ENCODE data around the gene CHGA.

Gene CHGA

DNA sequence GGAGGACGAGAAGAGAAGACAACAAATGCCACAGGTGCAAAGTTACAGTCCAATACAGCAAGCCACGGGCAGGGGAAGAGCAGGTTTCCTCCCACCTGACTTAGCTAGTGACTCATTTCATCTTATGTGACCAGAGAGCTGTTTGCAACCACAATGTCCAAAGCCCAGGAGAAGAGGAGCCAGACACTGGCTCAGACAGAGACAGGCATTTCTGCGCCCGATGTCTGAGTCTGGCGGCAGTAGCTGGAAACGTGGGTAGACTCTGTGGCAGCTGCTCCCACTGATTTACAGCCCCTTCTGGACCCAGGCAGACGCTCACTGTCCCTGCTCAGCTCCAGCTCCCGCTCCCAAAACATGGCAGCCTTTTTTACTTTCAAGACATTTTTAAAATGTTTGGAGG is 60.0 kb downstream of the CHGA start:
- DNase-seq (ENCODE audit: low spot score) = no peak

- no peak for DNase-seq (ENCODE audit: low spot score)
Observed at GRCh38 chr14:92984082-92984788, 61.3 kb downstream of the CHGA start.
